Measurements from ENCODE around the gene CNIH3.

- no peak for TF ChIP-seq CTCF (conservative IDR thresholded peaks at IDR 0.05 in 1 of 2, IDR thresholded peaks at IDR 0.05 in 1 of 2; ENCODE audit: low read depth in 1 of 2, low read length in 2 of 2)
- no peak for TF ChIP-seq EZH2 (IDR thresholded peaks at IDR 0.05; ENCODE audit: low read length, missing control alignments)
Observed at GRCh38 chr1:224711876-224712275, 95.8 kb downstream of the CNIH3 start.

Data from fibroblast of lung (primary cell).